Body of pancreas (tissue), 4 donors: Measurements from ENCODE around the gene FOXL2NB.

Experiments used
- POLR2A ChIP-seq, 3 donors: fragments of 450-650 bp; IDR thresholded peaks; one replicate each; pipeline ENCODE4 v1.6.1; 2016; ENCODE audit warnings: antibody characterized with exemption in 3 of 3, mild to moderate bottlenecking in 2 of 3
- TF ChIP-seq, protein P1 (sequence below), 7 experiments: fragments of 450-650 bp in 4 of 7; fragments of 200-600 bp in 3 of 7; sonication (generic) in 3 of 7; IDR thresholded peaks; one replicate each; pipeline ENCODE4 v1.5.1; 2016 to 2019; ENCODE audit warnings: antibody characterized with exemption in 7 of 7

DNA sequence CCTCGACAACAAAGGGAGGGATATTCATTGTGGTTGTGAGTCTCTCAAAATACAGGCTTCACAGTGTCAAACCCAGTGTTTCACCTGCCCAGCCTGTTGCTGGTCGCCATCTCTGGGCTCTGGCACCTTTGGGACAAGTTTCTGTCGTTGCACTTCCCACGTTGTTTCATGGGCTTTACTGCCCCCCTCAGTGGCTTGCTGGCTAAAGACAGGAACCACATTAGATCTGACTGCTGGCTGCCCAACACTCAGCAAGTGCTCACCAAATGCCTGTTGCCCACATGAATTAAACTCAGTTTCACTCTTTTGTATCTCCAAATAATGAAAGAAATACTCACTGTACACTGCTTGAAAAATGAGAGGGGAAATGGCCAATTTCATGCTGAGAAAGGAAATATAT lies 27.7 kb upstream of the FOXL2NB start:
- TF ChIP-seq, protein P1, sequence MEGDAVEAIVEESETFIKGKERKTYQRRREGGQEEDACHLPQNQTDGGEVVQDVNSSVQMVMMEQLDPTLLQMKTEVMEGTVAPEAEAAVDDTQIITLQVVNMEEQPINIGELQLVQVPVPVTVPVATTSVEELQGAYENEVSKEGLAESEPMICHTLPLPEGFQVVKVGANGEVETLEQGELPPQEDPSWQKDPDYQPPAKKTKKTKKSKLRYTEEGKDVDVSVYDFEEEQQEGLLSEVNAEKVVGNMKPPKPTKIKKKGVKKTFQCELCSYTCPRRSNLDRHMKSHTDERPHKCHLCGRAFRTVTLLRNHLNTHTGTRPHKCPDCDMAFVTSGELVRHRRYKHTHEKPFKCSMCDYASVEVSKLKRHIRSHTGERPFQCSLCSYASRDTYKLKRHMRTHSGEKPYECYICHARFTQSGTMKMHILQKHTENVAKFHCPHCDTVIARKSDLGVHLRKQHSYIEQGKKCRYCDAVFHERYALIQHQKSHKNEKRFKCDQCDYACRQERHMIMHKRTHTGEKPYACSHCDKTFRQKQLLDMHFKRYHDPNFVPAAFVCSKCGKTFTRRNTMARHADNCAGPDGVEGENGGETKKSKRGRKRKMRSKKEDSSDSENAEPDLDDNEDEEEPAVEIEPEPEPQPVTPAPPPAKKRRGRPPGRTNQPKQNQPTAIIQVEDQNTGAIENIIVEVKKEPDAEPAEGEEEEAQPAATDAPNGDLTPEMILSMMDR (IDR thresholded peaks at IDR 0.05): no peak
- no peak for TF ChIP-seq POLR2A (IDR thresholded peaks at IDR 0.05)
